NB4 (cell line): Measurements from ENCODE around the gene OVCA2.
A peak's percentile ranks its signal among the peaks of the same experiment; 100 is the strongest.

Source experiments
- DNase-seq: peaks from one replicate; pipeline ENCODE4 v3.0.0; 2010; ENCODE audit warnings: low read depth
- H3K4me3 ChIP-seq: one replicate; pipeline ENCODE4 v1.5.1; 2011; ENCODE audit warnings: mild to moderate bottlenecking, low read depth, low read length, moderate library complexity
- CTCF ChIP-seq: IDR thresholded peaks from one replicate; pipeline ENCODE4 v1.5.1; 2012; ENCODE audit warnings: low read depth, low read length
- MAX ChIP-seq: IDR thresholded peaks from 2 replicates; pipeline ENCODE4 v1.6.1; 2011; ENCODE audit warnings: low read depth, low read length
- MYC ChIP-seq: IDR thresholded peaks from 2 replicates; pipeline ENCODE4 v1.6.1; 2011; ENCODE audit warnings: low read depth, low read length
- POLR2A ChIP-seq: IDR thresholded peaks from 2 replicates; pipeline ENCODE4 v1.6.1; 2011; ENCODE audit warnings: mild to moderate bottlenecking; ENCODE audit not compliant: insufficient read length; ENCODE audit errors: extremely low read depth

Gene OVCA2

GRCh38 chr17:2057175-2057759 lies 15.4 kb downstream of the OVCA2 start:
- no peak for TF ChIP-seq MYC
- TF ChIP-seq MAX, result no peak
- TF ChIP-seq CTCF, result no peak
- no peak for TF ChIP-seq POLR2A
- no peak overlapping the region for H3K4me3 ChIP-seq

GRCh38 chr17:2057760-2058585 lies 16.2 kb downstream of the OVCA2 start:
- no peak overlapping the region for H3K4me3 ChIP-seq
- DNase-seq, result no peak
- TF ChIP-seq MYC, result no peak
- no peak for TF ChIP-seq CTCF
- no peak for TF ChIP-seq MAX
- no peak for TF ChIP-seq POLR2A

More at GRCh38 chr17:2057175-2057759, 15.4 kb downstream of the OVCA2 start:
- DNase-seq, result no peak

DNA sequence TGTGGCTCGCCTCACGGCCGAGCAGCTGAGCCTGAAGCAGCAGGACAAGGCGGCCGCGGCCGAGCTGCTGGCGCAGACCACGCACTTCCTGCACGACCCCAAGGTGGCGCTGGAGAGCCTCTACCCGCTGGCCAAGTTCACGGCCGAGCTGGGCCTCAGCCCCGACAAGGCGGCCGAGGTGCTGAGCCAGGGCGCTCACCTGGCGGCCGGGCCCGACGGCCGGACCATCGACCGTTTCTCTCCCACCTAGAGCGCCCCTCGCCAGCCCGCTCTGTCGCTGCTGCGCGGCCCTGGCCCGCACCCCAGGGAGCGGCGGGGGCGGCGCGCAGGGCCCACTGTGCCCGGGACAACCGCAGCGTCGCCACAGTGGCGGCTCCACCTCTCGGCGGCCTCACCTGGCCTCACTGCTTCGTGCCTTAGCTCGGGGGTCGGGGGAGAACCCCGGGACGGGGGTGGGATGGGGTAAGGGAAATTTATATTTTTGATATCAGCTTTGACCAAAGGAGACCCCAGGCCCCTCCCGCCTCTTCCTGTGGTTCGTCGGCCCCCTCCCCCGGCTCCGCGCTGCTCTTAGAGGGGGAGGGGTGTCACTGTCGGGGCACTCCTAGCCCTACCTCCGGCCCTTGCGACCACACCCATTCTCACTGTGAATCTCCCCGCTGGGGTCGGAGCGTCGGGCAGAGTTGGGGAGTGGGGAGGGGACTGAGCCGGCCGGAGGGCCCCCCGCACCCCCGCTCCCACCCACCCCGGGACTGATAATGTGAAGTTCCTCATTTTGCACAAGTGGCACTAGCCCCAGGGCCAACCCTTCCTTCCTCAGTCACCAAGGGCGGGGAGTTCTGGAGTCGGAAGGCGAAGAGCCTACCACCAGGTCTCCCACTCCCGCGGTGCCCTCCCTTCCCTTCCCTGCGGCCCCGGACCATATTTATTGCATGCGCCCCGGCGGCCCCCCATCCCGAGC lies 17.0 kb downstream of the OVCA2 start:
- no peak overlapping the region for H3K4me3 ChIP-seq
- TF ChIP-seq POLR2A (no peak), CTCF (peak; percentile 63), MAX (peak; percentile 49)
- peak; percentile 89 for DNase-seq

DNA sequence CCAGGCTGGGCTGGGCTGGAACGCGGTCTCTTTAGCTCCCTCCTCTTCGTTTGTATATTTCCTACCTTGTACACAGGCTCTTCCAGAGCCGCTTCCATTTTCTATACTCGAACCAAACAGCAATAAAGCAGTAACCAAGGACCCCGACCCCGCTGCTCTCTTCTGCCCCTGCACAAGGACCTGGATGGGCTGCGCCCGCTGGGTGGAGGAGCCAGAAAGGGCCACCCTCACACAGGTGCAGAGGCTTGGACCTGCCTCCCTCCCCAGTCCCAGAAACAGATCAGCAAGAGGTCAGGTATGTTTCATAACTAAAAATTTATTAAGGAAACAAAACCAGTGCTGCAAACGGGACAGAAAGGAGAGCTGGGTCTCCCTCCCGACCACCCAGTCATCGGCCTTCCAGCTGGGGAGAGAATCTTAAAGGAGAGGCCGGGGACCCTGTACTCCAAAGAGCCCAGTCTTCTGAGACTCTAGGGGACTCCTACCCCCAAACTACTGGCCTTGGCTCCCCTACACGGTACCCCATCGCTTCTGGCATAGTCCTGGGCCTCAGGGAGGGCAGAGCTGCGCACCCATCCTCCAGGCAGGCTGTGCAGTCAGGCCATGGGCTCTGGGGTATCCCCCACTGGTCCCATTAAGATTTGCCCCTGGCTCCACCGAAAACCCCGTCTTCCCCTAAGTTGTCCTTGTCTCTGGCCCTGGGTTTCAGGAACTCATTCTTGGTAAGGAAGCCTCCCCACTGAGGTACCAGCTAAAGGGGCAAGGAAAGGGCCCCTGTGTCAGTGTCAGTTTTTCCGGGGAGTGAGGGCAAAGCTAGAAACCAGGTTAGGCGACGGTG lies 17.9 kb downstream of the OVCA2 start:
- no peak overlapping the region for H3K4me3 ChIP-seq
- TF ChIP-seq CTCF (no peak), MAX (no peak), POLR2A (no peak), MYC (no peak)
- DNase-seq, result no peak

GRCh38 chr17:2060385-2060658 lies 18.5 kb downstream of the OVCA2 start:
- no peak for DNase-seq
- no peak for TF ChIP-seq MAX
- H3K4me3 ChIP-seq, result no peak overlapping the region
